Measurements from ENCODE around the gene HLA-A. TPM values are rescaled to one million over a fixed set of nuclear protein-coding genes. Genes with fewer than 3 reads are reported as not detected.

Gene HLA-A
- total and polyA plus RNA-seq, 9 of the 15 experiments (the other 6 are each of a cell fraction or from before 2014, with no cell fraction given), result 0.46 to 3.3 TPM; not detected in 7

- ATAC-seq, result no peak
- POLR2A ChIA-PET, result no interaction called here
- Histone ChIP-seq H4K20me1 (replicated peaks; ENCODE audit: control insufficient read depth, insufficient read depth, low read length) (no peaks in the 10 kb centered on the region), H3K4me1 (replicated peaks in 1 of 2; ENCODE audit: control insufficient read depth in 2 of 2, insufficient read depth in 2 of 2, low read length in 2 of 2) (no peaks in the 10 kb centered on the region), H3K4me3 (no peak overlapping the region), H2AFZ (ENCODE audit: low read depth, low read length) (no peak overlapping the region), H3K36me3 (ENCODE audit: control insufficient read depth, insufficient read depth, low read length) (no peaks in the 10 kb centered on the region), H3K27ac (ENCODE audit: extremely low read depth, low read depth, low read length) (no peak overlapping the region), H3K27me3 (ENCODE audit: control insufficient read depth in 2 of 2, insufficient read depth in 2 of 2, low read length in 2 of 2) (peaks cover 10 to 26% of the 10 kb centered on the region in 2 experiments), H3K9me1 (ENCODE audit: control insufficient read depth, insufficient read depth, low read length) (no peaks in the 10 kb centered on the region), H3K9ac (ENCODE audit: insufficient read depth in 1 of 2, low read depth in 2 of 2, low read length in 2 of 2) (no peak overlapping the region), H3K9me3 (replicated peaks; ENCODE audit: control insufficient read depth, insufficient read depth, low read depth, low read length) (no peaks in the 10 kb centered on the region), H3K4me2 (ENCODE audit: insufficient read depth, low read length) (no peak overlapping the region), H3K79me2 (ENCODE audit: control insufficient read depth, insufficient read depth, low read length) (no peaks in the 10 kb centered on the region)
- in situ Hi-C loops (cut with MboI), result no loop called here
- intact Hi-C loops (cut with micrococcal nuclease), result no loop called here
- TF ChIP-seq HBP1 (CRISPR knock-in tag; IDR thresholded peaks at IDR 0.05) (no peak), ZNF561 (CRISPR knock-in tag; conservative IDR thresholded peaks at IDR 0.05) (no peak), CBFA2T2 (conservative IDR thresholded peaks at IDR 0.05) (no peak), GATAD2B (IDR thresholded peaks at IDR 0.05; ENCODE audit: borderline replicate concordance) (no peak), RFX7 (CRISPR knock-in tag; IDR thresholded peaks at IDR 0.05) (no peak), DDX20 (tag; IDR thresholded peaks at IDR 0.05; ENCODE audit: low read depth) (no peak), KDM2B (CRISPR knock-in tag; IDR thresholded peaks at IDR 0.05) (no peak), ZNF121 (CRISPR knock-in tag; conservative IDR thresholded peaks at IDR 0.05) (no peak), KAT8 (IDR thresholded peaks at IDR 0.05; ENCODE audit: low read depth) (no peak), CREB1 (IDR thresholded peaks at IDR 0.05) (no peak), CREB1 (CRISPR knock-in tag; IDR thresholded peaks at IDR 0.05) (no peak), HDGF (IDR thresholded peaks at IDR 0.05) (no peak), CLOCK (CRISPR knock-in tag; IDR thresholded peaks at IDR 0.05; ENCODE audit: borderline replicate concordance) (no peak)
- TF ChIP-seq, protein P1, sequence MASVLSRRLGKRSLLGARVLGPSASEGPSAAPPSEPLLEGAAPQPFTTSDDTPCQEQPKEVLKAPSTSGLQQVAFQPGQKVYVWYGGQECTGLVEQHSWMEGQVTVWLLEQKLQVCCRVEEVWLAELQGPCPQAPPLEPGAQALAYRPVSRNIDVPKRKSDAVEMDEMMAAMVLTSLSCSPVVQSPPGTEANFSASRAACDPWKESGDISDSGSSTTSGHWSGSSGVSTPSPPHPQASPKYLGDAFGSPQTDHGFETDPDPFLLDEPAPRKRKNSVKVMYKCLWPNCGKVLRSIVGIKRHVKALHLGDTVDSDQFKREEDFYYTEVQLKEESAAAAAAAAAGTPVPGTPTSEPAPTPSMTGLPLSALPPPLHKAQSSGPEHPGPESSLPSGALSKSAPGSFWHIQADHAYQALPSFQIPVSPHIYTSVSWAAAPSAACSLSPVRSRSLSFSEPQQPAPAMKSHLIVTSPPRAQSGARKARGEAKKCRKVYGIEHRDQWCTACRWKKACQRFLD (CRISPR knock-in tag; IDR thresholded peaks at IDR 0.05), result no peak
- TF ChIP-seq, protein P2, sequence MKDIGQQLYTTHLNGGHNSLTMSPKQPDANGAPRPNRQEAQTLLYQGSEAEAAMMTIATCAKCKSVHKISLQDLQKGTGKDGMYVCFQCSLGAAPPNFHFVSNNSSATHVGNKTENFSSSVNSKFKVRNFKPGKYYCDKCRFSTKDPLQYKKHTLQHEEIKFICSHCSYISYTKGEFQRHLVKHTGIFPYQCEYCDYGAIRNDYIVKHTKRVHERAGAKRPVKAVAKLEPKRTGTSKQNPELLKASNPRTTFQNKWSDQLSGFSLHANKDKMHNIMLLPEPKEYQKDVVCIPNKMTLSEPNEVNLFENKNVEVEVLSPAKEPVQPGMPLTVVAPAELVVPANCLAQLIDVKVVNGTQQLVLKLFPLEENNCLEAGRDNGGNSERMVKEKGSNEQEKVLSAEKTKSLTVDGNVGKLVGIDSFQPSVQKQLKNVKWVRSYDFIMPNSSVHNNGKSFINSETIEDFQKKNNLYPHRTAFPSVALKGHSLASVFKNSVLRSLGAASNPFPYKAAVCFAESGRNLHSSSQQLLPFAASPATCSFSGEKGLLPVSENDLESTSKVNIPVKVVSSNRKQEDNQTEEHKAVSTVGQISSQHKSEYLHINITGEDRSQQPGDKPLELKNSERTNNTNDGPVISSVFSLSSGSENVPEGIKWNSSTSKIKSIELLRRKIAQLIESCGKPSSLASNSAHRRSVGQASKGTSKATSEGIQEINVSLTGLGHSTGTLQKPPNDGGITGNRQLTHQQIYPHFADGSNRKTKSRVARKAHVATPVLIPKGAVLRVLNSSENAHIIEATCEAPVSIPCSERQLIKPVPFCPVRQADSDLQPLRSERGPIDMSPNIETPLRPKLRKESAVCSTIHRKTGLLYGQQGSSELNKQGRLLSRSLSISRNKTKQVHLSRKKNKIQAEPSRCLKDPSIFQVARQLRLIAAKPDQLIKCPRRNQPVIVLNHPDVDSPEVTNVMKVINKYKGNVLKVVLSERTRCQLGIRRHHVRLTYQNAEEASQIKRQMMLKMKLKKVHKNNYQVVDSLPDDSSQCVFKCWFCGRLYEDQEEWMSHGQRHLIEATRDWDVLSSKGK (CRISPR knock-in tag; IDR thresholded peaks at IDR 0.05), result no peak
- DNase-seq (ENCODE audit: extremely low read depth in 1 of 4, low spot score in 3 of 4), result no peak
- CTCF ChIA-PET (ENCODE audit: low intra/inter-chr PET ratio), result no interaction called here
- BruUV-seq (replicated peaks), result no TSS peak
- WGBS (ENCODE audit: insufficient coverage, low coverage, missing lambda C conversion rate), result 0% methylated on average over 2 of the region's 2 CpGs
- no peak for FAIRE-seq
Measured at GRCh38 chr6:29912840-29913239, 29.5 kb upstream of the HLA-A start.
